Heart left ventricle (tissue), 16 donors: ENCODE measurements around the gene TEAD1. TPM values are rescaled to one million over a fixed set of nuclear protein-coding genes. Genes with fewer than 3 reads are reported as not detected.

Experiments used
- ATAC-seq, 4 donors: fragments of 200-7000 bp; cut with Tn5 transposase; one replicate each; pipeline ENCODE4 v1.9.1; 2020 to 2022; ENCODE audit warnings: moderate library complexity in 4 of 4, mild to moderate bottlenecking in 3 of 4, moderate number of reproducible peaks in 1 of 4
- DNase-seq, 5 donors: peaks; one replicate each; pipeline ENCODE4 v3.0.0-alpha.2; 2020
- H3K27ac ChIP-seq, 12 donors: fragments of 200-600 bp; sonication (generic) in 4 of 12; one replicate each; pipeline versions ENCODE4 v1.5.0 to v1.8.0; 2016 to 2022; ENCODE audit warnings: mild to moderate bottlenecking in 2 of 12
- H3K27me3 ChIP-seq, 9 donors: fragments of 200-600 bp; sonication (generic) in 2 of 9; one replicate each; pipeline versions ENCODE4 v1.5.1 to v1.8.0; 2016 to 2022; ENCODE audit warnings: mild to moderate bottlenecking in 3 of 9
- H3K36me3 ChIP-seq, 9 donors: fragments of 200-600 bp; sonication (generic) in 2 of 9; one replicate each; pipeline versions ENCODE4 v1.5.0 to v1.8.0; 2018 to 2022; ENCODE audit warnings: mild to moderate bottlenecking in 2 of 9
- H3K4me1 ChIP-seq, 12 donors: fragments of 200-600 bp; sonication (generic) in 4 of 12; one replicate each; pipeline versions ENCODE4 v1.5.0 to v1.8.0; 2016 to 2022; ENCODE audit warnings: mild to moderate bottlenecking in 3 of 12
- H3K4me3 ChIP-seq, 12 donors: fragments of 200-600 bp; sonication (generic) in 4 of 12; one replicate each; pipeline versions ENCODE4 v1.5.0 to v1.8.0; 2017 to 2022; ENCODE audit warnings: mild to moderate bottlenecking in 9 of 12, moderate library complexity in 4 of 12
- H3K9me3 ChIP-seq, 12 donors: fragments of 200-600 bp; sonication (generic) in 4 of 12; one replicate each; pipeline versions ENCODE4 v1.5.0 to v1.8.0; 2016 to 2022; ENCODE audit warnings: mild to moderate bottlenecking in 1 of 12
- CTCF ChIP-seq, 12 donors: fragments of 200-600 bp; sonication (generic) in 4 of 12; IDR thresholded peaks; one replicate each; pipeline versions ENCODE4 v1.5.0 to v1.8.0; 2018 to 2022; ENCODE audit warnings: antibody characterized with exemption in 12 of 12, mild to moderate bottlenecking in 5 of 12
- POLR2A ChIP-seq, 2 donors: fragments of 450-650 bp; IDR thresholded peaks; one replicate each; pipeline ENCODE4 v1.6.1; 2017; ENCODE audit warnings: antibody characterized with exemption in 2 of 2, mild to moderate bottlenecking in 2 of 2, moderate library complexity in 2 of 2
- WGBS, 4 donors: extraction: QIAGEN DNeasy Blood & Tissue Kit in 2 of 4; methylation state at CpG; one replicate each; pipeline versions ENCODE4 v1.1.5 to v1.1.7; 2013 to 2018; 5-methylcytosine and 5-hydroxymethylcytosine counted together
- intact Hi-C, 10 donors: fragments of 100-400 bp; cut with DNase I; formaldehyde crosslinking; loops; one replicate each; pipeline versions ENCODE4 v1.11.1 to v1.14.2; 2022
- polyA plus RNA-seq, 2 donors: library from polyadenylated mRNA; stranded (reverse); fragments of 200-250 nt; gene quantifications; one replicate each; pipeline ENCODE4 v1.2.3, GENCODE V29; 2013
- total RNA-seq, 9 donors: library from RNA; depleted of rRNA in 2 of 9; stranded (reverse); fragments of >200 nt in 2 of 9; fragmentation: NEBNext Ultra II Directional in 3 of 9; extraction: Animal tissue kit (Norgen Biotek cat#: 25700) in 3 of 9; gene quantifications; one replicate each; pipeline versions ENCODE4 v1.1.0 to v1.2.4, GENCODE V29; 2016 to 2023
- donor health status: ischemic (EF 13 %, LVEDD 7.1; RV severe dilation, severe dysfunction).
- donor health status: healthy with polysubstance abuse.
- donor health status: DM: no; HTN: yes; CAD: no.
- donor health status: DM: no; HTN: no; CAD: no.
- donor health status: ischemic (EF 25% LVEDD 6.9; RV normal size, moderate dysfunction).
- donor health status: ischemic (EF 25% LVEDD 5.7; RV mildly dilated, moderate dysfunction).
- donor health status: healthy.
- donor health status: DM: yes; HTN: yes; CAD: no.
- donor health status: ischemic (EF 35%, LVEDD 5.7; RV mildly dilated, moderate dysfunction).
- donor health status: nonischemic (EF 11% LVEDD 7.7; RV severe dilation, severe dysfunction).
- donor health status: DM: yes; HTN: yes; CAD: no.
- donor health status: PGD.
- donor health status: ischemic (EF 29% LVEDD 5.4; RV normal size, mild dysfunction).
- donor health status: nonischemic (EF 23%, LVEDD 6.1; RV moderate dilation, normal function).

TEAD1 gene
- total and polyA plus RNA-seq, 11 donors: 14.4 to 161 (median 113) TPM

GRCh38 chr11:12914400-12914912 lies 240.2 kb downstream of the TEAD1 start:
- Histone ChIP-seq H3K9me3 (no peaks in the 10 kb centered on the region), H3K4me3 (no peak overlapping the region), H3K4me1 (peaks cover 0 to 19% (median 5%) of the 10 kb centered on the region in 12 donors), H3K27me3 (no peaks in the 10 kb centered on the region), H3K27ac (peak overlapping the region in 9 of 12 donors; percentile 43 to 68 (median 62)), H3K36me3 (peaks cover 0 to 3% (median 0%) of the 10 kb centered on the region in 9 donors)
- DNase-seq: peak; percentile 66 to 90 (median 82)
- intact Hi-C loops: no loop called here
- ATAC-seq: peak; percentile 97 to 99 (median 98)
- TF ChIP-seq POLR2A (IDR thresholded peaks at IDR 0.05) (no peak), CTCF (IDR thresholded peaks at IDR 0.05) (peak; percentile 29 to 74 (median 58))
- WGBS, 4 donors: 40 to 69% (median 48%) methylated on average over 7 to 11 of the region's 11 CpGs

- H3K27ac ChIP-seq: peak overlapping the region in 9 of 12 donors; percentile 33 to 69 (median 56)
- intact Hi-C loops: no loop called here
- H3K4me3 ChIP-seq: no peak overlapping the region
- DNase-seq (no peak), ATAC-seq (no peak)
- WGBS, 4 donors: 89 to 95% (median 92%) methylated on average over 7 of the region's 7 CpGs
- no peaks in the 10 kb centered on the region for H3K27me3 ChIP-seq
- peaks cover 0 to 19% (median 5%) of the 10 kb centered on the region in 12 donors for H3K4me1 ChIP-seq
- peaks cover 0 to 3% (median 0%) of the 10 kb centered on the region in 9 donors for H3K36me3 ChIP-seq
- no peaks in the 10 kb centered on the region for H3K9me3 ChIP-seq
- TF ChIP-seq POLR2A (IDR thresholded peaks at IDR 0.05): no peak
- TF ChIP-seq CTCF (IDR thresholded peaks at IDR 0.05): no peak
Measured at GRCh38 chr11:12915093-12915492, 240.9 kb downstream of the TEAD1 start.

GRCh38 chr11:12917822-12918221 lies 243.6 kb downstream of the TEAD1 start:
- DNase-seq (no peak), ATAC-seq (no peak)
- intact Hi-C loops: loop anchor here in 1 of 10 donors (2.0 kb wide), 1 partner anchor 19 kb away; no protein-coding TSS in a partner anchor
- H3K9me3 ChIP-seq: no peaks in the 10 kb centered on the region
- no peak for TF ChIP-seq POLR2A (IDR thresholded peaks at IDR 0.05)
- TF ChIP-seq CTCF (IDR thresholded peaks at IDR 0.05): no peak
- no peaks in the 10 kb centered on the region for H3K27me3 ChIP-seq
- H3K4me1 ChIP-seq: peaks cover 0 to 19% (median 5%) of the 10 kb centered on the region in 12 donors
- no peak overlapping the region for H3K4me3 ChIP-seq
- peaks cover 0 to 3% (median 0%) of the 10 kb centered on the region in 9 donors for H3K36me3 ChIP-seq
- no peak overlapping the region for H3K27ac ChIP-seq
- WGBS, 4 donors: 80 to 90% (median 87%) methylated on average over 1 of the region's 1 CpG

- Histone ChIP-seq H3K9me3 (no peaks in the 10 kb centered on the region), H3K4me3 (no peak overlapping the region), H3K36me3 (peaks cover 0 to 3% (median 0%) of the 10 kb centered on the region in 9 donors), H3K27me3 (no peaks in the 10 kb centered on the region), H3K4me1 (peaks cover 0 to 19% (median 5%) of the 10 kb centered on the region in 12 donors), H3K27ac (no peak overlapping the region)
- DNase-seq: no peak
- 95 to 98% (median 97%) methylated on average over 4 of the region's 4 CpGs for WGBS, 4 donors
- no peak for ATAC-seq
- TF ChIP-seq POLR2A (IDR thresholded peaks at IDR 0.05) (no peak), CTCF (IDR thresholded peaks at IDR 0.05) (no peak)
- intact Hi-C loops: no loop called here
Measured at GRCh38 chr11:12918667-12919066, 244.4 kb downstream of the TEAD1 start.
